GM21367 (cell line): ENCODE results near the gene TTN.
A peak's percentile ranks its signal among the peaks of the same experiment; 100 is the strongest.
"Not testable (repeated sequence)": the region's sequence is repeated elsewhere in the genome, so short reads cannot be mapped to it uniquely, and the experiment has no call there.

Experiments
- ATAC-seq: cut with Tn5 transposase; IDR thresholded peaks from one replicate; pipeline ENCODE4 v1.9.1; 2021; ENCODE audit not compliant: unreplicated experiment

The TTN gene

GRCh38 chr2:178677599-178677998 lies 129.6 kb downstream of the TTN start:
- no peak for ATAC-seq

GRCh38 chr2:178676046-178676445 lies 131.2 kb downstream of the TTN start:
- ATAC-seq: no peak

GRCh38 chr2:178674122-178674521 lies 133.1 kb downstream of the TTN start:
- ATAC-seq: no peak

- ATAC-seq: no peak
These were observed 140.8 kb downstream of the TTN start for GRCh38 chr2:178666458-178666857.

- ATAC-seq: not testable (repeated sequence)
These were observed 148.7 kb downstream of the TTN start for GRCh38 chr2:178658480-178658879.

GRCh38 chr2:178650554-178650953 lies 156.7 kb downstream of the TTN start:
- no peak for ATAC-seq

- ATAC-seq: no peak
These were observed 162.3 kb downstream of the TTN start for GRCh38 chr2:178644919-178645318.

GRCh38 chr2:178641498-178641897 lies 165.7 kb downstream of the TTN start:
- ATAC-seq: no peak

GRCh38 chr2:178635897-178636296 lies 171.3 kb downstream of the TTN start:
- ATAC-seq: no peak

GRCh38 chr2:178632729-178633128 lies 174.5 kb downstream of the TTN start:
- peak; percentile 60 for ATAC-seq

- no peak for ATAC-seq
These were observed 176.6 kb downstream of the TTN start for GRCh38 chr2:178630581-178630980.

- ATAC-seq: no peak
These were observed 177.8 kb downstream of the TTN start for GRCh38 chr2:178629463-178629862.

- no peak for ATAC-seq
These were observed 178.6 kb downstream of the TTN start for GRCh38 chr2:178628605-178629004.

GRCh38 chr2:178627401-178627800 lies 179.8 kb downstream of the TTN start:
- ATAC-seq: no peak

- ATAC-seq: no peak
These were observed 191.3 kb downstream of the TTN start for GRCh38 chr2:178615969-178616368.

GRCh38 chr2:178602901-178603300 lies 204.3 kb downstream of the TTN start:
- no peak for ATAC-seq

GRCh38 chr2:178592655-178593054 lies 214.6 kb downstream of the TTN start:
- no peak for ATAC-seq

- no peak for ATAC-seq
These were observed 217.9 kb downstream of the TTN start for GRCh38 chr2:178589335-178589734.

GRCh38 chr2:178584666-178585065 lies 222.6 kb downstream of the TTN start:
- no peak for ATAC-seq

GRCh38 chr2:178579006-178579405 lies 228.2 kb downstream of the TTN start:
- no peak for ATAC-seq

- ATAC-seq: no peak
These were observed 232.4 kb downstream of the TTN start for GRCh38 chr2:178574789-178575188.

- ATAC-seq: no peak
These were observed 239.0 kb downstream of the TTN start for GRCh38 chr2:178568227-178568626.

GRCh38 chr2:178553047-178553446 lies 254.2 kb downstream of the TTN start:
- no peak for ATAC-seq

- ATAC-seq: peak; percentile 82
These were observed 256.9 kb downstream of the TTN start for GRCh38 chr2:178550352-178550751.
